Subcutaneous abdominal adipose tissue (tissue), 5 donors: ENCODE results near the gene ABHD4.

Source experiments
- H3K27ac ChIP-seq: one replicate; pipeline ENCODE4 v1.7.0; 2013; ENCODE audit warnings: low read depth, mild to moderate bottlenecking, inconsistent platforms, low read length, moderate library complexity
- H3K27me3 ChIP-seq, 5 donors: one replicate each; pipeline ENCODE4 v1.7.0; 2013; ENCODE audit warnings: low read length in 5 of 5, inconsistent platforms in 1 of 5; ENCODE audit not compliant: control insufficient read depth in 5 of 5, insufficient read depth in 4 of 5
- H3K36me3 ChIP-seq, 5 donors: one replicate each; pipeline ENCODE4 v1.7.0; 2013; ENCODE audit warnings: low read length in 5 of 5; ENCODE audit not compliant: control insufficient read depth in 5 of 5, insufficient read depth in 5 of 5
- H3K4me1 ChIP-seq, 5 donors: one replicate each; pipeline ENCODE4 v1.7.0; 2013; ENCODE audit warnings: low read length in 5 of 5, mild to moderate bottlenecking in 3 of 5, moderate library complexity in 1 of 5; ENCODE audit not compliant: control insufficient read depth in 5 of 5, insufficient read depth in 5 of 5
- H3K4me3 ChIP-seq, 5 donors: one replicate each; pipeline ENCODE4 v1.7.0; 2013; ENCODE audit warnings: low read length in 5 of 5, low read depth in 1 of 5
- H3K9ac ChIP-seq, 5 donors: one replicate each; pipeline ENCODE4 v1.7.0; 2013; ENCODE audit warnings: low read length in 5 of 5, mild to moderate bottlenecking in 4 of 5, moderate library complexity in 3 of 5
- H3K9me3 ChIP-seq, 5 donors: one replicate each; pipeline ENCODE4 v1.7.0; 2013; ENCODE audit warnings: low read length in 5 of 5; ENCODE audit not compliant: control insufficient read depth in 5 of 5
- donor health status: healthy.
- donor health status: healthy.
- donor health status: healthy.
- donor health status: healthy.
- donor health status: healthy.

ABHD4 gene

DNA sequence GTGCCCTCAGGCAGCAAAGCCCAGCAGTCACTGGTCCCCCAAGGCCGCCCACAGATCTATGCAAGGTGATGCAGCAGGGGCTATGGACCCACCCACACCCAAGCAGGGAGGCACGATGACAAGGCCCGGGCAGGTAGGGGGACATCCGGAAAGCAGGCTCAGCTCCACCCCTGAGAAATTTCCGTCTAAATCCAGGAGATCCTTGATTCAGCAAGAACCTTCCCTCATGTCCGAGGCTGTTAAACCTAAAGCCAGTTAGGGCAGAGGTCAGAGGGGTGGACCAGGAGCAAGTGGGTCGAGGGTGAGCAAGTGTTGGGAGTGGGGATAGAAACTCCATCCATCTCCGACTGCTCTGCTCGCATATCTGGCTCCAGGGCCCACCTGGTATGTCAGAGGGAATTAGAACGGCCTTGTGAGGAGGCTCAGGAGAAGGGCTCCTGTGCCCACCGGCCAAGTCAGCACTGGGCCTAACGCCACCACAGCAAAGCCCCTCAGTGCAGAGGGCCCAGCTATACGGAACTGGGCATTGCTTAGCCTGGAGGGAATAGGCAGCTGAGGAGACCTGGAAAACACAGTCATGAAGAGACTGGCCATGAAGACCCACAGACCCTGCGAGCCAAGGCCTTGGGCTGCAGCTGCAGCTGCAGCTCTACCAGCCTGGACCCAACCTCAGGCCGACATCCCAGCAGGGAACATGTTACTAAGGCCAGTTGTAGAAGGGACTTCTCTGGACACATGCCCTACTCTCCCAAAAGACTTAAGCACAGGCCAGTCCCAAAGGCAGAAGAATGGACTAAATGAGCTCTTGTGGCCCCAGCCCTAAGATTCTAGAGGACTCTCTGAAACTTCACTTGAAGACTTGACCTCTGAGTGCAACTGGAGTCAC lies 43.4 kb upstream of the ABHD4 start:
- Histone ChIP-seq H3K4me1 (peaks cover 5 to 60% (median 40%) of the 10 kb centered on the region in 5 donors), H3K9ac (peak overlapping the region in 2 of 5 donors; percentile 2 to 48), H3K4me3 (no peak overlapping the region), H3K9me3 (no peaks in the 10 kb centered on the region), H3K27ac (no peak overlapping the region), H3K36me3 (no peaks in the 10 kb centered on the region), H3K27me3 (no peaks in the 10 kb centered on the region)

DNA sequence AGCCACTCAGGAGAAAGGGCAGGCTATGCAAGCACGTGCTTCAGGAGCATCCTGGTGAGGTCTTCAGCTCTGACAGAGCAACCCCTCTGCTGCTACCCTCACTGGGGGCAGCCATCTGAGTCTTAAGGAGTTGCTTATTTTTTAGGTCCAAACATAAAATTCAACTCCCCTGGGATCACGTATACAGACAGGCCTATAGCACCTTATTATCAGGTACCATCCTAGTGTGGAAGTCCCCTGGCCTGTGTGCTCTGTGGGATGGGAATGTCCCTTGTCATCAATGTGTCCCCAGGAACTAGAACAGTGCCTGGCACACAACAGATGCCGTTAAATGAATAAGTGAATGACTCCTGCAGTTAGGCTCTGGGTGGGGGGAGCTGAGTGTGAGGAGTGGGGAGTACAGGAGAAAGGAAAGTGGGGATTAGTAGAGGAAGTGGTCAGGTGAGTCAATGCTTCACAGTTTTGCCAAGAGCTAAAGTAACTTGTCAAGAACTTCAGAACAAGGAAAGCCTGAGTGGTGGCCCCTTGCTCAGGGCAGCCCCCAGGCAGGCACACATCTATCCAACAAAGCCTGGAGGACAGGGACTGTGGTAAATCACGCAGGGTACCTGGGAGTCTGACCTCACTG lies 42.6 kb upstream of the ABHD4 start:
- H3K27me3 ChIP-seq: no peaks in the 10 kb centered on the region
- H3K4me3 ChIP-seq: no peak overlapping the region
- H3K9me3 ChIP-seq: no peaks in the 10 kb centered on the region
- H3K9ac ChIP-seq: peak overlapping the region in 1 of 5 donors; percentile 2
- H3K36me3 ChIP-seq: no peaks in the 10 kb centered on the region
- peaks cover 5 to 53% (median 38%) of the 10 kb centered on the region in 5 donors for H3K4me1 ChIP-seq
- H3K27ac ChIP-seq: peak overlapping the region; percentile 30

DNA sequence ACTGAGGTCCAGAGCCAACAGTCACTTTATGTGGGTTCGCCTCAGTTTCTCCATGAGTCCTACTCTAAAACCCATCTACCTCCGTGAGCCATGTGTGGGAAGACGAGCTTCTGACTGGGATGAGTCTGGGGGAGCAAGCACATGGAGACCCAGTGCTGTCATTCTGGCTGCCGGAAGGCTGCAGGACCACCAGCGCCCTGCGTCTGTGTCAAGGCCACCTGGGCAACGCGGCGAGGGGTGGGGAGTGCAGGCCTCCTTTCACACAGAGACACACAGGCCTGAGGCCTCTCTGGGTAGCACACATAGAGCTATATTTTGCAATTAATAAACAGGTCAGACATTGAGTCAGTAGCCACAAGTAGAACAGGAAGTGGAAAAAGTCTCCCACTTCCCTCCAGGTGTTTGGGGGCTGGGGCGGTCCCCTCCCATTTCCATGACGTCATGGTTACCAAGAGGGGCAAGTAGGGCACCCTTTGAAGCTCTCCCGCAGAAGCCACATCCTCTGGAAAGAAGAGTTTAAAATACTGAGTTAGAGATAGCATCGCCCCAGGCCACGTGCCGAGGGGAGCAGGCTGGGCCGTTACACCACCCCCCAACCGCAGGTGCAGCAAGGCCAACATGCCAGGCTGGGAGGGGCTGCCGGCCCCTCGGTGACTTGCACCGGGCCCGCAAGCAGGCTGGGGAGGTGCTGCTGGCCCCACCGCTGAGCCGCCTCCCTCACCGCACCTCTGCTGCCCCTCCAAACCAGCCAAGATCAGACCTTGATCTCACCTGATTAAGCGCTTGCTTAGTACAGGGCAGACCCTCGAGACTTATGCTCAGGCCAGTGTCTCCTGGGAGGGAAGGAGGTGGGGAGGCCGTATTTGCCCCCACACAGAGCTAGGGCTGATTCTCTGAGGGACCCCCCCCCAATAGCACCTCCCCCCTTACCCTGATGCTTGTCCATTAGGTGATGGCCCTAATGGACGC lies 41.8 kb upstream of the ABHD4 start:
- Histone ChIP-seq H3K9ac (peak overlapping the region in 2 of 5 donors; percentile 9 to 22), H3K27ac (peak overlapping the region; percentile 41), H3K27me3 (no peaks in the 10 kb centered on the region), H3K36me3 (no peaks in the 10 kb centered on the region), H3K4me1 (peaks cover 5 to 49% (median 36%) of the 10 kb centered on the region in 5 donors), H3K9me3 (no peaks in the 10 kb centered on the region), H3K4me3 (peak overlapping the region in 3 of 5 donors; percentile 36 to 50 (median 49))

DNA sequence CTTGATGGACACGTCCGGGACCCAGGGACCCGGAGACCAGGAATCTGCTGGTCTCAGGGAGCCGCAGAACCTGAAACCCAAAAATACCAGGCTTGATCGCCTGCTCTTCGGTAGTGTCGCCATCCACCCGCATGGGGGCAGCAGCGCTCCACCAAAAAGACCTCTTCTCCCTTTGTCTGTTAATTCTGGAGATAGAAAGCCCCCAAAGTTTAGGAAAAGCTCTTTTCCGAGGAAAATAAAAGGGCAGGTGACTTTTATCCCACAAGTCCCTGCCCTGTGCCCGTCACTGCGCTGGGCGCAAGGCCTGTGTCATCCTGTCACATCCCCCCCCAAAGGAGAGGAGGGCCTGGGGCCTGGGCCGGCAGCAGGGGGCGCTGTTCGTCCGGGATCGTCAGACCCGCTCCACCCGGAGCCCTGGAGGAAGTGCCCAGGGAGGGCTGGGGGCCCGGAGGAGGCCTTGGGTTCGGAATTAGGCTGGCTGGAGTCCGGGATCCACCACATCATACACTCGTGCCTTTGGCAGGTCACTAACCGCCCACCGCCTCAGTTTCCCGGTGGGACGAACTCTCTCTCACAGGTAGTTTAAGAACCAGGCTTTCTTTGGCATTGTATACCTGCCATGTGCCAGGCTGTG lies 41.0 kb upstream of the ABHD4 start:
- peak overlapping the region in 4 of 5 donors; percentile 36 to 50 (median 50) for H3K4me3 ChIP-seq

DNA sequence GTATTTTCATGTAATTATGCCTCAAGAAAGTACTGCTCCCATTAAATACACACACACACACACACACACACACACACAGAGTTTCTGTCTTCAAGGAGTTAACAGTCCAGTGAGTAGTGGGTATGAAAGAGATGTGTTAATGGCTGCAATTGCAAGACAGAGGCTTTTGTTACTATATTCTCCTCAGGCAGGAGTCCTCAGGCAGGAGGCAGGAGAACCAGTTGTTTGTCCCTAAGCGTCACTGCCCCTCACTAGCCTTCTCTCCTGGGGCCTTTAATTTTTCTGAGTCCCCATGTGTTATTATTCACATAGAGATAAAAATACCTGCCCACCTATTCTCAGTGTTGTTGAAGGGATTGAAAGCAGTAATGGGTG lies 40.3 kb upstream of the ABHD4 start:
- peaks cover 5 to 53% (median 36%) of the 10 kb centered on the region in 5 donors for H3K4me1 ChIP-seq
- no peaks in the 10 kb centered on the region for H3K27me3 ChIP-seq
- peak overlapping the region in 1 of 5 donors; percentile 9 for H3K9ac ChIP-seq
- peaks cover 0 to 9% (median 1%) of the 10 kb centered on the region in 5 donors for H3K36me3 ChIP-seq
- no peak overlapping the region for H3K4me3 ChIP-seq
- H3K9me3 ChIP-seq: no peaks in the 10 kb centered on the region
- H3K27ac ChIP-seq: peak overlapping the region; percentile 50

More for the DNA sequence above, 41.0 kb upstream of the ABHD4 start:
- peak overlapping the region in 2 of 5 donors; percentile 9 to 22 for H3K9ac ChIP-seq
- H3K4me1 ChIP-seq: peaks cover 5 to 53% (median 36%) of the 10 kb centered on the region in 5 donors
- H3K27me3 ChIP-seq: no peaks in the 10 kb centered on the region
- peak overlapping the region; percentile 50 for H3K27ac ChIP-seq
- no peaks in the 10 kb centered on the region for H3K9me3 ChIP-seq
- peaks cover 0 to 5% (median 0%) of the 10 kb centered on the region in 5 donors for H3K36me3 ChIP-seq

DNA sequence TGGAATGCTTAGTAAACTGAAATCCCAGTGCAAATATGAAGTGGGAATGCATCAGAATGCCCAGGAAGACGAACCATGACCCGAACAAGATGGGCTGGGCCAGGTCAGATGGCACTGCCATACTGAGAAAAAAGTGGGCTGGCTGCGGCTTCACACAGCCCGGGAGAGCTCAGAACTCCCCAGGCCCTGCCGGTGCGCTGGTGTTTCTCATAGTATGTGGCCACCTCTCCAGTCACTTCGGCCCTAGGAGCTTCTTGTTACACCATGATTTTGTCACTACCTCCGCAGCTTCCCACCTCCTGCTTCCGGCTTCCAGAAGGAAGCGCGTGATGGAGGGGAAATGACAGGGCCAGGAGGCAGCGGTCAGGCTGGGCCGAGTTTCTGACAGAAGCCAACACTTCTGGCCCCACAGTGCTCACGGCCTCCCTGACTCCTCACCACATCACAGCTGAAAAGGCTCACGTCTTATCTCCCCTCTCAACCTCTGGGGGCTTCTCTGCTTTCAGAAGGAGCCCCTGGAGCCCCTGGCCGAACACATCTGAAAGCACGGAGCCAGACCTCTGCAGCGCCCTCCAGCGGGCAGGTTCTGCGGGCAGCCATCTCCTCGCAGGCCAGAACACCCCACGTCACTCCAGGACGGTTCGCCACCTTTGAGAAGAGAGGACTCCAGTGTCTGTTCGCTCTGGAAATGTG lies 39.7 kb upstream of the ABHD4 start:
- Histone ChIP-seq H3K4me1 (peaks cover 5 to 53% (median 36%) of the 10 kb centered on the region in 5 donors), H3K36me3 (peaks cover 0 to 12% (median 2%) of the 10 kb centered on the region in 5 donors), H3K4me3 (no peak overlapping the region), H3K27me3 (no peaks in the 10 kb centered on the region), H3K9me3 (no peaks in the 10 kb centered on the region), H3K9ac (peak overlapping the region in 1 of 5 donors; percentile 9), H3K27ac (peak overlapping the region; percentile 58)

DNA sequence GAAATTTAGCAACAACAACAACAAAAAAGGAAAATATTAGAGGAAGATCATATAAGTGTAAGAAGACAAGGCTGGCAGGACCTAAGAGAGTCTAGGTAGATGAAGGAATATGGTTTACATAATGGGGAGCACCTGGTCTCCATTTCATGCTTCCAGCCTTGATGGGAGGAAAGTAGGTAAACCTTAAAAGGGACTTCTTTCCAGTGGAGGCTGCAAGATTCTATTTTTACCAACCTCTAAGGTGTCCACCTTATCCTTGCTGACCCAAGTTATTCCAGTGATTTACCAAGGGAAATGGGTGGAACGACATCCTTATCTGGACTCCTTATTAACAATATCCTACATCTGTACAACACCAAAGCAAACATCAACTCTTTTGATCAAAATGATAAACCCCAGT lies 39.1 kb upstream of the ABHD4 start:
- H3K27ac ChIP-seq: peak overlapping the region; percentile 58
- peak overlapping the region in 1 of 5 donors; percentile 25 for H3K9ac ChIP-seq

DNA sequence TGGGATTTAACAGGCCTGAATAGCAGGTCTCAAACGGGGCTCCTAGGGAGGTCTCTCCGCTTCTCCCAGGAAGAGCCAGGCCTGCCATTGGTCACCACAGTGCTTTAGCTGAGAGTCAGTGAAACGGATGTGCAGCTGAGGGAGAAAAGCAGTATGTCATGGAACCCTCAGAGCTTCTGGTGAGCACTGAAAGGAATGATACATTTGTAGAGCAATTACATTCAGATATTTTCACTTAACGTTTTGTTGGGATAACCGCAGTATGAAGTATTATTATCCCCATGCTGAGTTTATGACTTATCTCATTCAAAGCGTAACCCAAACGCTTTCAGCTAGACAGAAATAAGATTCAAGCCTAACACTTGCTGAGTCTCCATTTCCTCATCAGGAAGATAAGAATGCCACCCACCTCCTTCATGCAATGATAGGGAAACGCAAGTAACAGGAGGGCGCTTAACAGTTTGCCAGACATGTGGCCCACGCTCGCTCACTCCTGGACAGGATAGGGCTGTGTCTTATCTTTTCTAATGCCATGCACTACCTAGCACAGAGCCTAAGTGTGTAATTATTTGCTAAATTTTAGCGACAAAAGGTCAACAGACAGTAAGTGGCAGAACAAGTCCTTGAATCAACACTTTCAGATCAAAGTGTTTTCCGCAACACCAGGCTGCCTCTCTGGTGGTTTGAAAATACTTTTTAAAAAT lies 37.3 kb upstream of the ABHD4 start:
- no peak overlapping the region for H3K4me3 ChIP-seq
- H3K27ac ChIP-seq: no peak overlapping the region
- H3K36me3 ChIP-seq: peaks cover 10 to 30% (median 22%) of the 10 kb centered on the region in 5 donors
- H3K4me1 ChIP-seq: peaks cover 2 to 41% (median 25%) of the 10 kb centered on the region in 5 donors
- no peaks in the 10 kb centered on the region for H3K9me3 ChIP-seq
- H3K9ac ChIP-seq: no peak overlapping the region
- H3K27me3 ChIP-seq: no peaks in the 10 kb centered on the region

More for the DNA sequence above, 39.1 kb upstream of the ABHD4 start:
- no peaks in the 10 kb centered on the region for H3K9me3 ChIP-seq
- H3K4me3 ChIP-seq: no peak overlapping the region
- H3K4me1 ChIP-seq: peaks cover 5 to 53% (median 36%) of the 10 kb centered on the region in 5 donors
- peaks cover under 1 to 17% (median 8%) of the 10 kb centered on the region in 5 donors for H3K36me3 ChIP-seq
- no peaks in the 10 kb centered on the region for H3K27me3 ChIP-seq
